Breast epithelium (tissue), 4 donors: ENCODE results near the gene GPR32. TPM values are rescaled to one million over a fixed set of nuclear protein-coding genes. Genes with fewer than 3 reads are reported as not detected.

Experiments used
- DNase-seq, 2 donors: peaks; one replicate each; pipeline ENCODE4 v3.0.0-alpha.2; 2019; ENCODE audit warnings: low spot score in 2 of 2
- H3K27ac ChIP-seq, 2 donors: fragments of 200-600 bp; sonication (generic) in 1 of 2; one replicate each; pipeline ENCODE4 v1.5.1; 2016 to 2019; ENCODE audit warnings: mild to moderate bottlenecking in 1 of 2
- H3K27me3 ChIP-seq, 2 donors: fragments of 200-600 bp; sonication (generic) in 1 of 2; one replicate each; pipeline versions ENCODE4 v1.5.1 to v1.6.0; 2017 to 2019; ENCODE audit warnings: control low read depth in 1 of 2, mild to moderate bottlenecking in 1 of 2
- H3K36me3 ChIP-seq: fragments of 200-600 bp; one replicate; pipeline ENCODE4 v1.5.1; 2019
- H3K4me1 ChIP-seq, 2 donors: fragments of 200-600 bp; sonication (generic); one replicate each; pipeline ENCODE4 v1.5.1; 2016 to 2019; ENCODE audit warnings: control low read depth in 1 of 2
- H3K4me3 ChIP-seq, 3 donors: fragments of 200-600 bp; sonication (generic); 1 replicate in 2 of 3; 2 replicates in 1 of 3; pipeline ENCODE4 v1.5.1; 2016 to 2019; ENCODE audit warnings: mild to moderate bottlenecking in 3 of 3, moderate library complexity in 2 of 3
- H3K9me3 ChIP-seq, 2 donors: fragments of 200-600 bp; sonication (generic) in 1 of 2; one replicate each; pipeline ENCODE4 v1.5.1; 2016 to 2019; ENCODE audit warnings: control low read depth in 1 of 2
- CTCF ChIP-seq, 3 donors: fragments of 450-650 bp; IDR thresholded peaks; one replicate each; pipeline ENCODE4 v1.5.1; 2016 to 2017; ENCODE audit warnings: antibody characterized with exemption in 3 of 3, mild to moderate bottlenecking in 3 of 3, moderate library complexity in 3 of 3
- POLR2A ChIP-seq: fragments of 450-650 bp; IDR thresholded peaks from one replicate; pipeline ENCODE4 v1.6.1; 2016; ENCODE audit warnings: antibody characterized with exemption, mild to moderate bottlenecking, moderate library complexity
- POLR2AphosphoS5 ChIP-seq, 3 donors: sonication (generic); formaldehyde crosslinking; IDR thresholded peaks; one replicate each; pipeline ENCODE4 v1.6.1; 2017; ENCODE audit warnings: antibody characterized with exemption in 3 of 3
- intact Hi-C: fragments of 100-400 bp; cut with DNase I; formaldehyde crosslinking; loops from one replicate; pipeline ENCODE4 v1.15.1; 2023; ENCODE audit warnings: low total_unique reads
- total RNA-seq, 3 donors: library from RNA; depleted of rRNA; stranded (reverse); fragments of >200 nt; gene quantifications; one replicate each; pipeline ENCODE4 v1.1.0, GENCODE V29; 2016

GPR32 gene
- total RNA-seq, 3 donors from 2014 or later = not detected

- H3K4me3 ChIP-seq = no peak overlapping the region
- H3K4me1 ChIP-seq = no peaks in the 10 kb centered on the region
- peaks cover 0 to 6% of the 10 kb centered on the region in 2 donors for H3K27me3 ChIP-seq
- no peaks in the 10 kb centered on the region for H3K36me3 ChIP-seq
- DNase-seq = no peak
- H3K27ac ChIP-seq = no peak overlapping the region
- H3K9me3 ChIP-seq = no peaks in the 10 kb centered on the region
- intact Hi-C loops = no loop called here
- TF ChIP-seq POLR2AphosphoS5 (IDR thresholded peaks at IDR 0.05) (no peak), POLR2A (no peak), CTCF (IDR thresholded peaks at IDR 0.05) (no peak)
Measured at GRCh38 chr19:50794074-50794875, 24.0 kb downstream of the GPR32 start.

DNA sequence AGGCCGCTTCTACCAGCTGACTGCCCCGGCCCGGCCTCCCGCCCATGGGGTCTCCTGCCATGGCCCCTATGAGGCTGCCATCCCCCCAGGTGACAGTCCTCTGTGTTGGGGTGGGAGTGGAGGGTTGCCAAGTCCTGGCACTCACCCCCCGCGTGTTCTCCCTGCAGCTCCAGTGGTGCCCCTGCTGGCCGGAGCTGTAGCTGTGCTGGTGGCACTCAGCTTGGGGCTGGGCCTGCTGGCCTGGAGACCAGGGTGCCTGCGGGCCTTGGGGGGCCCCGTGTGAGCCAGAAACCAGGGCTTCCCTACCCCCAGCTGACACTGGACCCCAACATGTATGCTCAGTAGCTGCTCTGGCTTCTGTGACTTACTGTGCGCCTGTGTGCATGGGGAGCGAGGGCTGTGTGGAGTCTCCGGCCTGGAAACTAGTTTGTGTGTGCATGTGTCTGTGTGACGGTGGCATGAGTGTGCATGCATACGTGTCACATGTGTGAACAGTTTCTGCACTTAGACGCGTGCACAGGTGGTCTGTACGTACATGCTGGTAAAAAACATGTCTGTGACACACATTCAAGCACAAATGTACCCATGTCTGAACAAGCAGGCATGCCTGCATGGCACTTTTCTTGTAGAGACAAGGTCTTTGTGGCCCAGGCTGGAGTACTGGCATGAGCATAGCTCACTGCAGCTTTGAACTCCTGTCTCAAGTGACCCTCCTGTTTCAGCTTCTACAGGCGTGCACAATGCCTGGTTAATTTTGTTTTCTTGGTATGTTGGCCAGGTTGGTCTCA is 24.8 kb downstream of the GPR32 start:
- Histone ChIP-seq H3K9me3 (no peaks in the 10 kb centered on the region), H3K36me3 (no peaks in the 10 kb centered on the region), H3K27me3 (peaks cover 0 to 6% of the 10 kb centered on the region in 2 donors), H3K27ac (no peak overlapping the region), H3K4me1 (no peaks in the 10 kb centered on the region), H3K4me3 (no peak overlapping the region)
- no peak for TF ChIP-seq POLR2AphosphoS5 (IDR thresholded peaks at IDR 0.05)
- TF ChIP-seq POLR2A = no peak
- no peak for TF ChIP-seq CTCF (IDR thresholded peaks at IDR 0.05)
- intact Hi-C loops = no loop called here
- DNase-seq = no peak

GRCh38 chr19:50795664-50796073 is 25.4 kb downstream of the GPR32 start:
- Histone ChIP-seq H3K4me1 (no peaks in the 10 kb centered on the region), H3K4me3 (no peak overlapping the region), H3K27me3 (peaks cover 0 to 6% of the 10 kb centered on the region in 2 donors), H3K9me3 (no peaks in the 10 kb centered on the region), H3K27ac (no peak overlapping the region), H3K36me3 (no peaks in the 10 kb centered on the region)
- no peak for DNase-seq
- intact Hi-C loops = no loop called here
- TF ChIP-seq POLR2A (no peak), CTCF (IDR thresholded peaks at IDR 0.05) (no peak), POLR2AphosphoS5 (IDR thresholded peaks at IDR 0.05) (no peak)

GRCh38 chr19:50796128-50796633 is 25.9 kb downstream of the GPR32 start:
- Histone ChIP-seq H3K27ac (no peak overlapping the region), H3K4me1 (no peaks in the 10 kb centered on the region), H3K36me3 (no peaks in the 10 kb centered on the region), H3K9me3 (no peaks in the 10 kb centered on the region), H3K4me3 (no peak overlapping the region), H3K27me3 (peaks cover 0 to 6% of the 10 kb centered on the region in 2 donors)
- intact Hi-C loops = no loop called here
- TF ChIP-seq CTCF (IDR thresholded peaks at IDR 0.05) (no peak), POLR2AphosphoS5 (IDR thresholded peaks at IDR 0.05) (no peak), POLR2A (no peak)
- DNase-seq = no peak
